ENCODE results near the gene TUBA1B.

TUBA1B gene

DNA sequence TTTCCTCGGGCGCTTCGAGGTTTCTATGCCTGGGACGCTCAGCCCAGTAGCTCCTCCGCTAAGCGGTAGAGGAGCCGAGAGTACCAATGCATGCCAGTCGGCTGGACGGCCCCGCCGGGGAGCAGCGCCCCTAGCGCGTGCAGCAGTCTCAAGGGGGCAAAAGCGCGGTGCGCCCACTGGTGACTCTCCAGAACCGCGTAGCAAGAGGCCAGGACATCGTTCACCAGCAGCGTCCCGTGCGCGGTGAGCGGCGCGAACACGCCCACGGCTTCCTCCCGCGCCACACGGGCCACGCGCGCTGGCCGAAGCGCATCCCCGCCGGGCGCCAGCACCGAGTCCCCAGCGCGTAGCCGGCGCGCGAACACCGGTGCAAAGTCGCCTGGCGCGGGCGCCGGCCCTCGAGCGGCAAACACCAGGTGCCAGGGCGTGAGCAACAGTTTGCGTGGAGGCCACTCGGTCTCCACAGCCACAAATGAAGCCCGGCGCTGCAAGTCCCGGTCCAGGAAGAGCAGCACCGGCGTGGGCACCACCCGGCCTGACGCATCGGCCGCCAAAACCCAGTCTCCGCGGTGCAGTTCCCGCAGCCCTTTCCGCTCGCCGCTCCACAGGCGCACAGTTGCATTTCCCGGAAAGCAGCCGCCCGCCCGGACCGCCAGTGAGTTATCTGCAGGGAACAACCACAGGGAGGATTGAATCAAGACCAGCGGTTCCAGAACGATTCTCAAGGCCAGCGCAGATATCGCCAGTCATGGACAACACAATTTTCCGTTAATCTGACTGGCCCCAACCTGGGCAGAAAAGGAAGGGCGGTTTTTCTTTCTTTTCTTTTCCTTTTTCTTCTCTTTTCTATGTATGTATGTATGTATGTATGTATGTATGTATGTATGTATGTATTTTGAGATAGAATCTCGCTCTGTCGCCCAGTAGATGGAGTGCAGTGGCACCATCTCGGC lies 41.1 kb downstream of the TUBA1B start:
- DNase-seq (ENCODE audit: low spot score): peak; percentile 35

GRCh38 chr12:49088932-49089330 lies 42.3 kb downstream of the TUBA1B start:
- no peak for DNase-seq (ENCODE audit: low spot score)

DNA sequence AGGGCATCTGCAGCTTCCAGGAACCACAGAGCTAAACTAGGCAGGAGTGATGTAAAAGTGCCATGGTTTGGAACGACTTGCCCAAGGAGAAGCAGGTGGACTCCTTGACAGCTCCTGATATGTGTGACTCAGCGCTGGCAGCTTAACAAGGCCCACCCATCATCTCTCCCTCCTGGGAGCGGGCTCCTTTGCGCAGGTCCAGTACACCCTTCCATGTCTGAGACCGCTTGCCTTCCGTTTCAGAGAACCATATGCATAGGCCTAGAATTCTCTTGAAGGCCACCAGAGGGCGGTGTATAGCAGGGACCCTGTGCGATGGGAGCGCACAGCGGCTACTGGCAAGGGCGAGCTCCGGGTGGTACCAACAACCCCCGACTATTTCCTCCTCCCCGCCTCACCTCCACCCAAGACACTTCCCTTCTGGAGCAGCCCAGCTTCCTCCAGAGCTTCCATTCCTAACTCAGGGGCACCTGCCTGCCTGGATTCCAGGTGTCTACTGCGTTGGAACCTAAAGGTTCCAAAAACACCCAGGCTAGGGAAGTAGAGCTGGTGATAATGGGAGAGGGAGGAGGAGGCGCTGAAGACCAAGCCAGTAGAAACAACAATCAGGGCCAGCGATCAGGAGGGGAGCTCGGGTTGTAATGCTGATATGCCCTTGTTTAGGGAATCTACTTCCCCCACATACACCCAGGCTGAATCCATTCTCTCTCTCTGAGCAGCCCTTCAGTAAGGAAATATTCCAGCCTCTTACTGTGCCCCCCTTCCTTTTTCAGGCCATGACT lies 42.9 kb downstream of the TUBA1B start:
- peak; percentile 97 for DNase-seq (ENCODE audit: low spot score)

GRCh38 chr12:49086116-49086515 lies 45.1 kb downstream of the TUBA1B start:
- no peak for DNase-seq (ENCODE audit: low spot score)

DNA sequence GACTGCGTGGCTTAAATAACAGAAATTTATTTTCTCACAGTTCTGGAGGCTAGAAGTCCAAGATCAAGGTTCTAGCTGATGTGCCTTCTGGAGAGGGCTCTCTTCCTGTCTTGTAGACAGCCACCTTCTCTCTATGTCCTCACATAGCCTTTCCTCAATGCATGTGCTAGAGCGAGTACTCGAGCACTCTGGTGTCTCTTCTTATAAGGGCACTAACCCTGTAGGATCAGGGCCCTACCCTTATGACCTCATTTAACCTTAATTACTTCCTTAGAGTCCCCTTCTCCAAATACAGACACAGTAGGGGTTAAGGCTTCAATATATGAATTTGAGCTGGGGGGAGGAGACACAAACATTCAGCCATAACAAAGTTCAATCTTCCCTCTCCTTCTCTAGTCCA lies 46.8 kb downstream of the TUBA1B start:
- DNase-seq (ENCODE audit: low spot score): no peak

DNA sequence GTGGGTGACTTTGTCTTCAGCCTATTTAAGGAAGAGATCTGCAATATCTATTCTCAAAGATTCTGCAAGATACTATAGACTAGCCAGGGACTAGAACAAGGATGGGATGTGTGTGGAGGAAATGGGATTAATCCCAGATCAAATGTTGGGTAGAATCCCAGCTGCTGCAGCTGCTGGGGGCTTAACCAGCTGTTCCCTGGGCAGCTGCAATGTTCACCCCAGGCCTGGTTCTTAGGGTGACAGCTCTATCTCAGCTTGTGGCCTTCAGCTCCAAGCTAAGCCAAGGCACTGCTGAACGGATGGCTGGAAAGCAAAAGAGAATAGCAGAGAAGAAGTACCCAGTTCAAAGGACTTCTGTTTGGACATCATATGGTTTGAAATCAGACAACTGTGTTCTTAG lies 51.4 kb downstream of the TUBA1B start:
- DNase-seq (ENCODE audit: low spot score): no peak
